HFF-Myc (cell line): ENCODE results near the gene BTBD7.

Experiments
- DNase-seq: peaks from one replicate; pipeline ENCODE4 v3.0.0-alpha.2; 2011; ENCODE audit warnings: low read depth; ENCODE audit errors: extremely low read depth
- H3K4me3 ChIP-seq: replicated peaks from 2 replicates; pipeline ENCODE4 v1.5.1; 2011; ENCODE audit warnings: low read depth, mild to moderate bottlenecking, control low read depth, low read length
- TF ChIP-seq, protein P1 (sequence below): IDR thresholded peaks from 2 replicates; pipeline ENCODE4 v1.5.1; 2012; ENCODE audit warnings: mild to moderate bottlenecking, low read depth, low read length, control low read depth; ENCODE audit errors: missing control alignments

Gene BTBD7

GRCh38 chr14:93316716-93317115 is 16.1 kb downstream of the BTBD7 start:
- TF ChIP-seq, protein P1, sequence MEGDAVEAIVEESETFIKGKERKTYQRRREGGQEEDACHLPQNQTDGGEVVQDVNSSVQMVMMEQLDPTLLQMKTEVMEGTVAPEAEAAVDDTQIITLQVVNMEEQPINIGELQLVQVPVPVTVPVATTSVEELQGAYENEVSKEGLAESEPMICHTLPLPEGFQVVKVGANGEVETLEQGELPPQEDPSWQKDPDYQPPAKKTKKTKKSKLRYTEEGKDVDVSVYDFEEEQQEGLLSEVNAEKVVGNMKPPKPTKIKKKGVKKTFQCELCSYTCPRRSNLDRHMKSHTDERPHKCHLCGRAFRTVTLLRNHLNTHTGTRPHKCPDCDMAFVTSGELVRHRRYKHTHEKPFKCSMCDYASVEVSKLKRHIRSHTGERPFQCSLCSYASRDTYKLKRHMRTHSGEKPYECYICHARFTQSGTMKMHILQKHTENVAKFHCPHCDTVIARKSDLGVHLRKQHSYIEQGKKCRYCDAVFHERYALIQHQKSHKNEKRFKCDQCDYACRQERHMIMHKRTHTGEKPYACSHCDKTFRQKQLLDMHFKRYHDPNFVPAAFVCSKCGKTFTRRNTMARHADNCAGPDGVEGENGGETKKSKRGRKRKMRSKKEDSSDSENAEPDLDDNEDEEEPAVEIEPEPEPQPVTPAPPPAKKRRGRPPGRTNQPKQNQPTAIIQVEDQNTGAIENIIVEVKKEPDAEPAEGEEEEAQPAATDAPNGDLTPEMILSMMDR, result no peak
- no peak for DNase-seq
- no peak overlapping the region for H3K4me3 ChIP-seq

- DNase-seq, result no peak
- H3K4me3 ChIP-seq, result no peak overlapping the region
- TF ChIP-seq, protein P1, result no peak
These were observed 17.3 kb downstream of the BTBD7 start for GRCh38 chr14:93315575-93315974.

- no peak for DNase-seq
- H3K4me3 ChIP-seq, result no peak overlapping the region
- TF ChIP-seq, protein P1, result no peak
These were observed 21.8 kb downstream of the BTBD7 start for GRCh38 chr14:93311082-93311481.

- no peak overlapping the region for H3K4me3 ChIP-seq
- DNase-seq, result no peak
- TF ChIP-seq, protein P1, result no peak
These were observed 23.3 kb downstream of the BTBD7 start for GRCh38 chr14:93309427-93309966.

DNA sequence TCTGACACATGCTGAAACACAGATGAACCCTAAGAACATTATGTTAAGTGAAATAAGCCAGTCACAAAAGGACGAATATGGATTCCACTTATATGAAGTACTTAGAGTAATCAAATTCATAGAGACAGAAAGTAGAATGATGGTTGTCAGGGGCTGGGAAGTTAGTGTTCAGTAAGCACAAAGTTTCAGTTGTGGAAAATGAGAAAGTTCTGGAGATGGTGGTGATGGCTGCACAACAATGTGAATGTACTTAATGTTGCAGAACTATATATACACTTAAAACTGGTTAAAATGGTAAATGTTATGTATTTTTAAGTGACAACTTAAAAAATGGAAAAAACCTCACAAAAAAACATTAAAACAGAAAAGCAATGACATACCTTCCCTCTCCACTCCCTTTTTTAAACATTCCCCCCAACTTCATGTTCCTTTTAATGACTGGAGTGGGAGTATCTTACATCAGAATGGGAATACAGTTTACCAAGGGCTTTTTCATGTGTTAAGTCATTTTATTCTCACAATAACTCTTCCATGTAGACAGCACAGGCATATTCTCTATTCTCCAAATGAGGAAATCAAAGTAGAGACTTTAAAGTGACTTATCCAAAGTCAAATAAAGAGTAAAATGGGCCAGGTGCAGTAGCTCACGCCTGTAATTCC is 24.0 kb downstream of the BTBD7 start:
- H3K4me3 ChIP-seq, result no peak overlapping the region
- TF ChIP-seq, protein P1, result no peak
- DNase-seq, result no peak

GRCh38 chr14:93306812-93307211 is 26.0 kb downstream of the BTBD7 start:
- TF ChIP-seq, protein P1, result no peak
- no peak for DNase-seq
- no peak overlapping the region for H3K4me3 ChIP-seq
